OCI-LY7 (cell line): ENCODE results near the gene CT55.

Experiments
- CTCF ChIP-seq: fragments of 200-600 bp; sonication (generic); conservative IDR thresholded peaks from 2 replicates; pipeline ENCODE4 v1.5.1; 2014; ENCODE audit warnings: mild to moderate bottlenecking, antibody characterized with exemption, low read length, moderate library complexity, mixed read lengths
- EZH2phosphoT487 ChIP-seq: fragments of 200-600 bp; sonication (generic); IDR thresholded peaks from 2 replicates; pipeline ENCODE4 v1.6.1; 2018; ENCODE audit warnings: low read depth, borderline replicate concordance, mild to moderate bottlenecking, mixed run types, antibody characterized with exemption, low read length, moderate library complexity, mixed read lengths

- TF ChIP-seq CTCF (no peak), EZH2phosphoT487 (no peak)
Observed at GRCh38 chrX:135170468-135170867, 730 bp downstream of the CT55 start.
